Activated T-cell treated with anti-CD3 and anti-CD28 coated beads for 48 hours (primary cell): ENCODE data around the gene KRTAP27-1.

Experiments used
- DNase-seq: peaks from one replicate; pipeline ENCODE4 v3.0.0-alpha.2; 2020; ENCODE audit warnings: low read depth

The KRTAP27-1 gene, protein sequence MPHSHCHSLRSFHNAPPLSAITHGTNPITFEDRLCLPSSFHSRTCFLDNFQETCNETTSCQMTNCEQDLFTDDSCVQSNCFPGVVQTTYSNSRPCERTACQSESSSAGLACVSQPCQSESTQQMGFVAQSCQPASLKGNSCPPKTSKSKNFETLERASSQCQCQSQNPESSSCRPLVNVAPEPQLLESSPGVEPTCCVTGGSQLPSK

DNA sequence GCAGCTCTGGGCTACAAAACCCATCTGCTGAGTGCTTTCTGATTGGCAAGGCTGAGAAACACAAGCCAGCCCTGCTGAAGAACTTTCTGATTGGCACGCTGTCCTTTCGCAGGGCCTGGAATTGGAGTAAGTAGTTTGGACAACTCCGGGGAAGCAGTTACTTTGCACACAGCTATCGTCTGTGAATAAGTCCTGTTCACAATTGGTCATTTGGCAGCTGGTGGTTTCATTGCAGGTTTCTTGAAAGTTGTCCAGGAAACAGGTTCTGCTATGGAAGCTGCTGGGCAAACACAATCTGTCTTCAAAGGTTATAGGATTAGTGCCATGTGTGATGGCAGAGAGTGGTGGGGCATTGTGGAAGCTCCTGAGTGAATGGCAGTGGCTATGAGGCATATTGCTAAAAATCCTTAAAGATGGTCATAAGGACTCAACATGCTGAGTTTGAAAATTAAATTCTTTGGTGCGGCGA, at the start of gene KRTAP27-1:
KRTAP27-1 (minus strand) TSS at position 419 of the 469 bp plus-strand sequence; CDS start at position 393, 26 bp downstream.
- no peak for DNase-seq

DNA sequence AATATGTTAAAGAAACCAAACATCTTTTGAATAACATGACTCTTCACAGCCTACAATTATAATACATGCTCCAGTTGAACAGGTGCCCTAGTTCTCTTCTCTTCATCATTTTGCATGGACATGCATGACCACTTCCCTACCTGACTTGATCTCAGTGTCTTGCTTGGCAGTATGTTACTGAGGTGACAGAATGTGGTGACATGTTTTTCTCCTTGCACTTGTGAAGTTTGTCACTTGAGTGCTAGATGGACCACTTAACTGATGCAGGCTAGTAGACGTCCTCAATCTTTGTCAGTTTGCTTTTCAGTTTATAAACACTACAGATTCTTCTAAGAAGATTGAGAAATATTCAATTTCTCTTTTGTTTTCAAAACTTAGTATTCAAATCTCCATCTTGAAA, 44.7 kb upstream of the KRTAP27-1 start:
- DNase-seq: no peak

DNA sequence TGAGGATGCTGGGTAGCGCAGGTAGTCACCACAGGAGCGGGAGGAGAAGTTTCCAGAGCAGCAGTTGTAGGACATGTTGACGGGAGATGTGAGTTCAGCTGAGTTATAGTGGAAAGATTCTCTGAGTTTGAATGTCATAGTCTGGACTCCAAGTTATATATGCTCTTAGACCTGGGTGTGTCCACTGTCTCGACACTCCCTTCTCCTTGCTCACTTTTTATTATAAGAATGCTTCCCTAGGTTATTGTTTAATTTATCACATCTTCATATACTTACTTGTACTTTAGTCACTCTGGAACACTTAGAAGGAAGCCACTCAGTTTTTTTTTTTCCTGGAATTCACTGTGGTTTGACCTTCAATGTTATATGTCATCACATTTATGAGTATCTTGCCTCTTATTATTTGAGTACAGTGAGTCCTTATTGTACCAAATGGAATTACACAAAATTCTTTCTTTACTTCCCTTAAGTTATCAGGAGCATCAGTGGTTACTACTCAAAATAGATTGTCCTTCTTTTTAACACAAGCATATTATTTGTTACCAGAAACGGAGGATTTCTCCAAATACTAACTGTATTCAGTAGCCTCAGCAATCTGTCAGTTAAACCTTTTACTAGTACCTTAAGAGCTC, 34.8 kb upstream of the KRTAP27-1 start, which contains the start of gene KRTAP13-2:
KRTAP13-2 (minus strand) TSS at position 133 of the 632 bp plus-strand sequence; CDS start at position 75, 58 bp downstream.
- no peak for DNase-seq

DNA sequence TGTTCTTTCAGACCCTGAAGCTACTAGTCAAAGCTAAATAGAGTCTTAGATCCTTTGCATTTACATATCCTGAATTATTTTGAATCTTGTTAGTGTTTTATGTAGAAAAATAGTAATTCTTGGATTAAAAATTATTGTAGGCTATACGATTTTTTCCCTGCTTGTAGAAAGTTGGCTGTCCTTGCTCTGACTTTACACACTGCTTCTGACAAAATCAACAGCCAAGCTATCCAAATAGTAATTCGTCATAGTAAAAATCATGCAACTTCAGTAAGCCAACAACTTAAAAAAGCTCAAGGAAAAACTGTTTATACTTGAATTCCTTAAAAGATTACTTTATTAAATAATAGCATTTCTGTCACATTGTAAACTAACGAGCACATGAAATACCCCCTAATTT, 18.4 kb upstream of the KRTAP27-1 start:
- no peak for DNase-seq

DNA sequence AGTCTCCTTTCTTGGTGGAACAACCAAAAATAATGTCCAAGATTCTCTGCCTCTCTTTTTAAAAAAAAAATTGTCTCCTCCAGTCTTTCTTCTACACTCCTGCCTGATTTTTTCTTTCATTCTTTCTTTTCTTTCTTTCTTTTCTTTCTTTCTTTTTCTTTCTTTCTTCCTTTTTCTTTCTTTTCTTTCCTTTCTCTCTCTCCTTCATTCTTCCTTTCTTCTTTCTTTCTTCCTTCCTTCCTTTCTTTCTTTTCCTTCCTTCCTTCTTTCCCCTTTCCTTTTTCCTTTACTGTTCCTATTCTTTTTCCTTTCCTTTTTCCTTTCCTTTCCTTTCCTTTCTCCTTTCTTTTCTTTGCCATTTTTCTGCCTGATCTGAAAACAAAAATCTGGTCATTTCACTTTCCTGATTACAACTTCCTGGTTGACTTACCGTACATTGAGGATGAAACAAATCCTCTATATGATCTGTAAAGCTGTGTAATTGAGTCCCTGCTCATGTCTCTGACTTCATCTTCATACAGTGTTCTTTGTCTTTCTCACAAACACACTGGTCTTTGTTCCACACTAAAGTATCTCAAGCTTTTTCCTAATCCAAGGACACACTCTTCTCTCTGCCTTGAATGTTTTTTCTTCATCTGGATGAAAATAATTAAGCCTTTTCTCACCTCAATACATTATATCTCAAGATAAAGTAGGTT, 17.0 kb upstream of the KRTAP27-1 start:
- DNase-seq: no peak

DNA sequence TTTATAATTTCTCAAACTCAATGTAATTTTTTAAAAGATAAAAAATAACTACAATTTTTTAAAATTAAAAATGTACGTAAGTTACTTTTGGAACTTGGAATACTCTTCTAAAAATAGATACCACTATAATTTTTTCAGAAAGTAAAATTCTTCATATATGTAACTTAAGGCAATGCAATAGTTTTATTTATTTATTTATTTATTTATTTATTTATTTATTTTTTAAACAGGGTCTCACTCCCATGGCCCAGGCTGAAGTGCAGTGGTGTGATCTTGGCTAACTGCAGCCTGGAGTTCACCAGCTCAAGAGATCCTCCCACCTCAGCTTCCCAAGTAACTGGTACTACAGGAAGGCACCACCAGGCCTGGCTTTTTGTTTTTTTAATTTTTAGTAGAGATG, 14.0 kb upstream of the KRTAP27-1 start:
- DNase-seq: no peak

DNA sequence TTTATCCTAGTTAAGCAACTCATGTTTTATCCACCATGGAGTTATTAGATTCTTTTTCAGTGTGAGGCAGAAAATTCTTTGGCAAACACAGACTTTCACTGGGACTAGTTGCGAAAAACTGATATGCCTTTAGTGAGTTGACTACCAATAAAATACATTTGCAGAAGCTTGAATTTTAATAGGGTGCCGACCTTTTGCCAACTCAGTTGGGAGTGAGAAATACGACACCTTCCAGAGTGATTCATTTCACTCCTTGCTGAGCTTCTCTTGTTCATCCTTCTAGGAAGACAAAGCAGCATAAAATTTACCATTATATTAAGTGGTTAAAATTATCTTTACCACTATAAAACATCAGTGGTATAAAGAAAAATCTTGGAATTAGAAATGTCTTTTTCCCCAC, 12.1 kb upstream of the KRTAP27-1 start:
- DNase-seq: no peak

DNA sequence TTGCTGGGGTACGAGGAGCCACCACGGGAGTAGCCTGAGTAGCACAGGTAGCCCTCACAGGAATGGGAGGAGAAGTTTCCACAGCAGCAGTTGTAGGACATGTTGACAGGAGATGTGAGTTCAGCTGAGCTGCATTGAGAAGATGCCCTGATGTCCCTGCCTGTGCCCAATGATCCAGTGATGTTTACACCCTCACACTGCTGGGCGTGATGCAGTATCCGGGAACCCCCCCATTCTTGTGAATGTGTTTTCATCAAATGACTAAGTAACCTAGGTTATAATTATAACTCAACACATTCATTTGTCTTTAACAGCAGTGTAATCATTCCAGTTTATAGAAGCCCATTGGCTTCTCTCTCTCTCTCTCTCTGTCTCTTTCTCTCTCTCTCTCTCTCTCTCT, 11.0 kb upstream of the KRTAP27-1 start, which contains the start of gene KRTAP23-1:
KRTAP23-1 (minus strand) TSS at position 101 of the 400 bp plus-strand sequence; CDS start at position 101, 0 bp downstream.
- DNase-seq: no peak

DNA sequence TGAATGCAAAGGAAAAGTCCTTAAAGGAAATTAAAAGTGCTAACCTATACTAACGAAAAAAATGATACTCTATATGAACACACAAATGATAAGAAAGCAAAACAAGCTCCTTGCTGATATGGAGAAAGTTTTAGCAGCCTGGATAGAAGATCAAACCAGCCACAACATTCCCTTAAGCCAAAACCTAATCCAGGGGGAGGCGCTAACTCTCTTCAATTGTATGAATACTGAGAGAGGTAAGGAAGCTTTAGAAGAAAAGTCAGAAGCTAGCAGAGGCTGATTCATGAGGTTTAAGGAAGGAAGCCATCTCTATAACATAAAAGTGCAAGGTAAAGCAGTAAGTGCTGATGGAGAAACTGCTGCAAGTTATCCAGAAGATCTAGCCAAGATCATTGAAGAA, 7.5 kb upstream of the KRTAP27-1 start:
- no peak for DNase-seq

DNA sequence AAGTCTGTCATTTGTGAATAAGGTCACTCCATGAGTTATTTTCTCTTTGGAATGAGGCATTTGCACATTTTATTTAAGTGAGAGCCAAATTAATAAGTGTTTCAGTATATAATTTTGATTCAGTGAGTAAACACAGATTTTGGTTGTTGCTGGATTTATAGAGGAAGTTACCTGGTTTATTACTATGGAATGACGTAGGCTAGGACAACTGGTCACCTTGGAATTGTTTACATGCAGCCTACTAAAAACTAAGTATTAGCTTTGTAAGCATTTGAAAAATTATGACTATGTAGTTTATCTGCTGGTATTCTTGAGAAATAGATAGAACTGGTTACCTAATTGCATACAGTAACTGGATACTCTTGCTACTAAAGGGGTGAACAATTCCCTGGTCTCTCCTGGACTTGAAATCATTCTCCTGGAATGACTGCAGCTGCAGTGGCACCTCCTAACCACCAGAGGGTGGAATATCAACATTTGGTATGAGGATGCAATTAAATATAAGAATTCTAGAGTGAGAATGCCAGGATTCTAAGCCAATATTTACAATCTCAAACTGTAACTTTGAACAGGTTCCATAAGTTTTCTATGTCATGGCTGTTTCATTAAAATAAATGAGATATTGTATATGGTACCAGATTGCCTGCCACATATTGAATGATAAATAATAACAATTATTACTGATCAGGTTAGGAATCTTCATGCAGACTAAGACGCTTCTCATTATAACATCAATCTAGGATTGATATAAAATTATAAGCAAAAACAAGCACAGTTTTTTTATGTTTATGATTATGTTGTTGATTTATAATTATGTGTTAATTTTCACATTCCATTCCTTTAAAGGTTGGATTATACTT, 3.5 kb upstream of the KRTAP27-1 start:
- peak; percentile 4 for DNase-seq

DNA sequence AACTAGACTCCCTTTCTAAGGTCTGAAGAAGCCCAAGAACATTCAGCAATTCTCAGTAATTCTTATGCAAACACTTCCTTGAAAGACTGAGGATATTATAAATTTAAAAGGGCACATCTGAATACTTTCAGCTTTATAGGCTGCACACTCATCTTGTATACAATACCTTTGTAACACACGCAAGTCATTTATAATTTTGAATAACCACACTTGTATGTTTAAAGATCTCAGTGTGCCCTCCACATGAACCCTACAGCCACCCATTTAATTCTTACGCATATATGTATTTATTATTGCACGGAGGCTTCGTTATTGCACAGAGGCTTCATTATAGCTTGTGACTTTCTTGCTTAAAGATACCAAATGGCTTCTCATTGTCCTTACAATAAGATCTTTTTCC, 1.2 kb upstream of the KRTAP27-1 start:
- DNase-seq: no peak

DNA sequence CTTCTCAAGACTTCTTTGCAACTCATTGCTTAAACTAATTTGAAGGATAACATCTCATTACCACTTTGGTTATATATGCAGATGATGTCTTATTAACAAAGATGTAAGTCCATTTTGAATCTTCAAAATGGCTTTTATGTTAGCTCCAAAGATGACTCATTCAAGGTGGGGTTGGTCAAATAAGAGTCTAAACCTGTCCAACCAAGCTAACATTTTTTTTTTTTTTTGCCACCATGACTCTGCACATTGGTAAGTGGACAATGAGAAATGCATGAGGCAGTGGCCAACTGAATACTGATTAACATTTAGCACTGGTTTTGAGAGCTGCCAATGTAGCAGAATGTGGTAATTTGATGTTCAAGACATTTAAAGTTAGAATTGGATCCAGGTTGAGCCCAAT, 278 bp upstream of the KRTAP27-1 start:
- DNase-seq: no peak

DNA sequence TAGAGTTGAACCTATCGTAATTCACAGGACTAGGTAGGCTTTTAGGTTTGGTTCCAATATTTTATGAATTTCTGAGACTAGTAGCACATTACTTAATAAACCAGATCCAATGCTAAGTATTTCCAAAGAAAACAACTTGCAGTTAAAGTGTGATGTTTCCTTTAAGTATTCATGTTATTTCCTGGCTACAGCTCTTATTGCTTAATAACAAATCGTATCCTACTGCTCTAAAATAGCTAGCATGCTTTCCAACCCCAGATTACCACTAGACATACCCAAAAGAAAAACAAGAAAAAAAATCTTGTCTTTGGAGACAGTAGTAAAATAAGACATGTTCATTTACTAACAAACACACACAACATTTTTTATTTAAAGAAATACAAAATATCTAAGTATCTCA, 898 bp downstream of the KRTAP27-1 start:
- DNase-seq: no peak

DNA sequence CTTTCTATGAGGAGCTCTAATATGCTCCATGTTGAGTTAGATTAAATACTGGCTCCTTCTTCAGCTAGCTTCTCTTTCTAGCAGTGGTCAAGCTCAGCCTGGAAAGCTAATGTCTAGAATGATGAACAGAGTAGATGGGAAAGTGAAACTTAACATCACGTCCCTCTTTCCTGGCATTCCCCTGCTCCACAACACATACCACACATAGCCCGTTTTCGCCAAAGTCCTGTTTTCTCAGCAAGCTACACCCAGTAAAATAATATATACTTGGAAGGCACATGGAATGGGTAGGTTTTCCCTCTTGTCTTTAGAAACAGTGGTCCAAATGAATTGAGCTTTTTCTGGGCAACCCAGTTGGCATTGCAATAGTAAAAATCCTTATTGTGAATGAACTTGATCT, 3.8 kb downstream of the KRTAP27-1 start:
- DNase-seq: no peak

DNA sequence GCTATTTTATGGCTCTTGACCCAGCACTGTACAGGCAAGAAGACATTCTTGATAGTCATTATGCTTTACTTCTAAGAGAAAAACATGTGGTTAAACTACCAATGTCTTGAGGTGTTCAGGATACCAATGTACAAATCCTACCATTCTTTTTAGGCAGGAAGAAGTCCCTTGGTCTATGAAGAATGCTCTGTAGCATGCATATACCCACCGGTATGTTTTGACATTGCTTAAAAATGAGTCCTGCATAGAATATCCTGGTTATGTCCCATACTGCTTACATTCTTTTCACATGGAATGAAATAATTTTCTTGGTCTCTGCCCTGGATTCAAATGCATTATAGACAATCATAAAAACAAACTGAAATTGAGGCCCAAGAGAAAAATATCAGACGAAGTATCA, 4.8 kb downstream of the KRTAP27-1 start:
- no peak for DNase-seq

DNA sequence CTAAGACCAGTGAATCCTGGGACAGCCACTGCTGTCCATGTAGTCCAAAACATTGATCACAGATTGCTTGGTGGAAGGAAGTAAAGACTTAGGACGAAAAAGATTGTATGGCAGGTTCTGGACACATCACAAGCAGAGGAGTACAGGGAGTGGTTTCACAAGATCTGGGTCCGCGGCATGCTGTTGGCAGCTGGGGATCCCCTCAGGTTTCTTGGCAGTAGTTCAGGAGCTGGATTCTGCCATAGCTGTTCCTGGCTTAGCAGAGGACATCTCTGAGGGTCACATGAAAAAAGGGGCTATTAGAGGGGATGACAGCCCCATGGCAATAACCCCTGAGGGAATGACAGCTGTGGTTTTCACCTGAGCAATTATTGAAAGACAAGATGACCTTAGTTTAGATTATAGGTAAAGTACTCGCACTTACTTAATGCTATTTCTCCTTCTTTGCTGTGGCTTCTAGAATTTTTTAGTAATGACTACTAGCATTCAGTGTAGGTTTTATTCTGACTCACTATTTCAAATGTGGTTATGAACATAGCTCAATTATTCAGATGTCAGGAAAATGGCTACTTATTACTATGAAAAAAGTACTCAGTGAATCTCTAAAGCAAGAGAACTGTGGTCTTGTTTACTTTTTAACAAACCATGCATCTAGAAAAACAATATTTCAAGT, 8.2 kb downstream of the KRTAP27-1 start:
- no peak for DNase-seq

DNA sequence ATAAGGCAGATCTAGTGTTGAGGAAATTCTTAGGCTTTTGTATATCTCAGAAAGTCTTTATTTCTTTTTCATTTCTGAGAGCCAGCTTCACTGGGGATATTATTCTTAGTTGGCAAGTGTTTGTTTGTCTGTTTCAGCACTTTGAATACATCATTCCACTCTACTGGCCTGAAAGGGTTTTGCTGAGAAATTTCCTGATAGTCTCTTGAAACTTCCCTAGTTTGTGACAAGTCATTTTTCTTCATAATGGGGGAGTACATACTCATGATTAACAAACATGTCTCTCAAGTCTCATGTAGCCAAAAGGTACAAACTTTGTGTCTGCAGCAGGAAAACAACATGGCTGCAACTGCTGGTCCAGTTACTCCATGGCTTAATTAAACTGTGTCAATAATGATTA, 11.1 kb downstream of the KRTAP27-1 start:
- DNase-seq: no peak

DNA sequence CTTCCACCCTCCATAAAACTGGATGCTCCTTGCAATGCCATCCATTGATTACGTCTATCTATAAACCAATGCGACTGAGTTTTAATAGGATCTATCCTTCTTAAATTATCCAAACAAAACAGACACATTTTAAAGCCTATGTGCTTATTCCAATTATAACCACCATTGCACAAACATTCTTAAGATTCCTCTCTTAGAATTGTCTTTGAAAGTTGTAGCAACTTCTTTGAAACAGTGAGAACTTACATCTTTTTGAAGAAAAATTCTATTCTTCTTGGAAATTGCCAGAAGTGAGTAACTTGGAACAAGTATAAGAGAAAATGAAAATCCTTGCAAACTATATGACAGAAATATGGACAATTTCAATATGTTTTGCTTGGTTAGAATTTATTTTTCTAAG, 17.3 kb downstream of the KRTAP27-1 start, which contains the start of gene KRTAP26-1:
KRTAP26-1 (minus strand) TSS at position 101 of the 400 bp plus-strand sequence. CDS start 280 bp downstream, outside the sequence.
- DNase-seq: no peak

DNA sequence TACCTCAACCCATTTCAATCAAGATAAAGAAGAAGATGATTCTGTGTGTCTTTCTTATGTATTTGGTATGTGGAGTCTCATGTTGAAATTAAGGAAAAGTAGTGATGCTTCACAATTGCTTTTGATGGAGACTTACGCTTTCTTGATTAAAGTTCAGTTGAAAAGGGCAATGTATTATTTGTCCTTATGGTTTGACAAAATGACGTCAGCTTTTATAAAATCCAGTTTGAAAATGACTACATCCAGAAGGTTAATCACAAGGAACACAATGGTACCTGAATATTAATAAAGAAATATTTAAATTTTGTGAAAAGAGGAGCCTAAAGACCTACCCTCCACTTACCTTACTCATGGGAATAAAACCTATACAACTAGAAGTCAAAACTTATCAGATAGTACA, 21.8 kb downstream of the KRTAP27-1 start:
- DNase-seq: no peak

DNA sequence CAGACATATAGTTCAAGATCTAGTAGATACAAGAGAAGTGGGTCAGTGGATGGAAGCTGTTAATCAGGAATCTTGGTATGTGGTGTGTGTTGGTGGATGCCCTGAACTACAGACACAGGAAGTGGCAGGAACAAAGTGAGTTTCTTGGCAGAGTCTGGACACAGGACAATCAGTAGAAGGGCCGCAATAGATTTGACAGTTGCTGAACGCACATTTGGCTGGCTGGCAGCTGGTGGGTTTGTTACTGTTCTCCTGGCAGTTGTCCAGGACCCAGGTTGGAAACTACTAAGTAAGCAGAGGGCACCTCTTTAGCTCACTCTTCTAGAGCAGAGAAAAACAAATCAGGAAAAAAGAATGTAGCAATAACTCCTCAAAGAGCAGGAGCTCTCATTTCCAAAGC, 30.6 kb downstream of the KRTAP27-1 start:
- DNase-seq: no peak

DNA sequence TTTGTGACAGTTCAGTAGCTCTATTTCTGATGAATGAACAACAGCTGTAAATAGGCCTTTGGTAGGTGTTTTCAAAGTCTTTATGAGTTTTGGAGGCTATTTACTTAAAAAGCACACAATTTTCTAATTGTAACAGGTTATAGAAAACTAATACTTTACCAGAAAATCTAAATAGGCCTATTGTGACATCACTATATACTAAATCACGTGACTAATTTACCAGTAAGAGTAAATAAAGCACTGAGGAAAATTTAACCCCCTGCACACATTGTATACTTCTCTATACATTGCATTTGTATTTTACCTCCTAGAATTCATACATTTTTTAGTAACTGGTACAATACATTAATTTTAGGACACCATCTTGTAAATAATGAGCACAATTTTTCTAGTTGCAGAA, 32.4 kb downstream of the KRTAP27-1 start:
- DNase-seq: no peak
